Fibroblast of pulmonary artery (primary cell): ENCODE results near the gene KSR2.
"Not testable (repeated sequence)": the region's sequence is repeated elsewhere in the genome, so short reads cannot be mapped to it uniquely, and the experiment has no call there.

Source experiments
- DNase-seq: peaks from one replicate; pipeline ENCODE4 v3.0.0-alpha.2; 2010; ENCODE audit warnings: low read depth
- H3K4me3 ChIP-seq: replicated peaks from 2 replicates; pipeline ENCODE4 v1.5.1; 2011; ENCODE audit warnings: low read depth, mild to moderate bottlenecking, control low read depth, low read length, moderate library complexity
- TF ChIP-seq, protein P1 (sequence below): IDR thresholded peaks from 2 replicates; pipeline ENCODE4 v1.5.1; 2011; ENCODE audit warnings: mild to moderate bottlenecking, control low read depth, low read length, inconsistent platforms; ENCODE audit errors: missing control alignments

KSR2 gene

DNA sequence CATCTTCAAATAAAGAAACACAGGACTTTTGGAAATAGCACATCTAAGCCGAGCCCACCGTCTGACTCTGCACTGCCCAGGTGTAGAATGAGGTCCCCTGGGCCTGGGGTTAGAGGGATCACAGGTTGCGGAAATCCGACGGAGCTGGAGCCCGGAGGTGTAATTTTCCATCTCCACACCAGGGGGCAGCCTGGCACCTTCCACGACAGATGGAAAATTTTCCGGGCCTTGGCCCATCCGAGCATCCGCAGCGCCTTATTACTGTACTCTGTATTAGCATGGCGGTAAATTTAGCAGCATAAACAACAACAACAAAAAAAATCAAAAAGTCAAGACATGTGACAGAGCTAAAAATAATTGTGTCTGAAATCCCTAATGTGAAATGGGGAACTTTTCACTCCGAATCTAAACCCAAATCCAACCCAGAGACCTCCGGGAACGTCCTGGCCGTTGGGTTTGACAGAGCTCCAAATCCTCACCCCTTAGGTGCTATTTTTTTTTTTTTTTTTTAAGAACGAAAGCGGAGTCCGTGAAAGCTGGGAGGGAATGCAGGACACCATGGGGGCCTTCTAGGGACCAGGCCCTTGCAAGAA lies 93.9 kb downstream of the KSR2 start:
- H3K4me3 ChIP-seq, result no peak overlapping the region
- DNase-seq, result peak; percentile 64
- TF ChIP-seq, protein P1, sequence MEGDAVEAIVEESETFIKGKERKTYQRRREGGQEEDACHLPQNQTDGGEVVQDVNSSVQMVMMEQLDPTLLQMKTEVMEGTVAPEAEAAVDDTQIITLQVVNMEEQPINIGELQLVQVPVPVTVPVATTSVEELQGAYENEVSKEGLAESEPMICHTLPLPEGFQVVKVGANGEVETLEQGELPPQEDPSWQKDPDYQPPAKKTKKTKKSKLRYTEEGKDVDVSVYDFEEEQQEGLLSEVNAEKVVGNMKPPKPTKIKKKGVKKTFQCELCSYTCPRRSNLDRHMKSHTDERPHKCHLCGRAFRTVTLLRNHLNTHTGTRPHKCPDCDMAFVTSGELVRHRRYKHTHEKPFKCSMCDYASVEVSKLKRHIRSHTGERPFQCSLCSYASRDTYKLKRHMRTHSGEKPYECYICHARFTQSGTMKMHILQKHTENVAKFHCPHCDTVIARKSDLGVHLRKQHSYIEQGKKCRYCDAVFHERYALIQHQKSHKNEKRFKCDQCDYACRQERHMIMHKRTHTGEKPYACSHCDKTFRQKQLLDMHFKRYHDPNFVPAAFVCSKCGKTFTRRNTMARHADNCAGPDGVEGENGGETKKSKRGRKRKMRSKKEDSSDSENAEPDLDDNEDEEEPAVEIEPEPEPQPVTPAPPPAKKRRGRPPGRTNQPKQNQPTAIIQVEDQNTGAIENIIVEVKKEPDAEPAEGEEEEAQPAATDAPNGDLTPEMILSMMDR, result peak; percentile 85

DNA sequence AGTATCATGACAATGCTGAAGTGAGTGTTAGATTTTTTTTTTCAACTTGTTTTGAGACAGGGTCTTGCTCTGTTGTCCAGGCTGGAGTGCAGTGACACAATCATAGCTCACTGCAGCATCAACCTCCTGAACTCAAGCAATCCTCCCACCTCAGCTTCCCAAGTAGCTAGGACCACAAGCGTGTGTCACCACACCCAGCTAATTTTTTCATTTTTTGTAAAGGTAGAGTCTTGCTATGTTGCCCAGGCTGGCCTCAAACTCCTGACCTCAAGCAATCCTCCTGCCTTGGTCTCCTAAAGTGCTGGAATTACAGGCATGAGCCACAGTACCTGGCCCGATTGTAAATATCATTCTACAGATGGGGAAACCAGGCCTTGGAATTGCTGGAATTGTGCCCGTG lies 94.6 kb downstream of the KSR2 start:
- DNase-seq, H3K4me3 ChIP-seq: not testable (repeated sequence)

DNA sequence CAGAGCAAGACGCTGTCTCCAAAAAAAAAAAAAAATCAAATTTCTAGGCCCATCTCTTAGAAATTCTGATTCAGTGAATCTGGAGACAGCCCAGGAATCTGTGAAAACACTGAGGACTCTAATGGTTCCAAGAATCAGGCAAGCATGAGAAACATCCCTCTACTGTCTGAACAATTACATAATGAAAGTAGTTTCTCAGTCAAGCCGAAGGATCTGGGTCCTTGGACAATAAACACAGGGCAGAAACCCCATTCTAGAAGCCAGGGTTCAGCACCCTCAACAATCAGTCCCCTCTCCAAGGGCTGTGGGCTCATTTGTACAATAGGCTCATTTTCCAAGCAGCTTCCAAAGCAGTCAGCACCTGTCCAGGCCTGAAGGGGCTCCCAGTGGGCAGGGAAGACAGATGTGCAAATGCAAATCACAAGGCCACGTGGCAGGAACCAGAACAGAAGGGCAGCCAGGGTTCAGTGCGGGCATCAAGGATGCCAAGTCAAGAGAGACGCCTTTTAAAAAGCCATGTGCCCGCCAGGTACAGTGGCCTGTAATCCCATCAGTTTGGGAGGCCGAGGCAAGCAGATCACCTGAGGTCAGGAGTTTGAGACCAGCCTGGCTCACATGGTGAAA lies 96.1 kb downstream of the KSR2 start:
- no peak overlapping the region for H3K4me3 ChIP-seq
- DNase-seq, result no peak
- TF ChIP-seq, protein P1, result no peak

DNA sequence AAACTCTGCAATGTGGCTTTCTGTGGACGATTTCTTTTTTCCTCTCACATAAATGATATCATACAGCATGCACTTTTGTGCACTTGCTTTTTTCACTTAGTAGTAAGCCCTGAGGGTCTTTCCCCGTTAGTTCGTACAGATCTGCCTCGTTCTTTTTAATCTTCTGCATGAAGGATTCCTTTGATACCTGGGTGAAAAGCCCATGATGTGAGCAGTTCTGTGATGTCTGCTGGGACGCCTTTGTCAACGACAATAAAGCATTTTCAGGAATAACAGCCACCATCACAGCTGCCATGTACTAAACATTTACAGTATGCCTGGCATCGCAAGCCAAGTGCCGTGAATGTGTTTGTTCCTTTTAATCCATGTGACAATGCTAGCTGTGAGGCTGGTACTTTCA lies 99.2 kb downstream of the KSR2 start:
- DNase-seq, result no peak
- TF ChIP-seq, protein P1, result no peak
- H3K4me3 ChIP-seq, result no peak overlapping the region

DNA sequence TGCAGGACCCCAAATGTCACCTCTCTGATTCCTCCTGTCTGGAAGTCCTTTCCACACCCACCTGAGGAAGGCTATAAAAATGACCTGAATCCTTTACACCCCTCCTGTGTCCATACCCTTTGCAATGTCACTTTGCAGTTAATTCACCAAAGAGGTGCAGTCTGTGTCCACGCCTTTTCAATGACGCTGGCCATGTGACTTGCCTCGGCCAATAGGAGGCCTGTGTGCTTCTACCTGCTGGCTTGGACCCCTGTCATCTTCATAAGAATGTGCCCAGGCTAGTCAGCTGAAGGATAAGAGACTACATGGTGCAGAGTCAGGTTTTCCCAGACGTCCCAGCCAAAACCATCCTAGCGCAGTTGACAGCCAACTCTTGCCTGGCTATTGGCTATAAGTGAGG lies 101.4 kb downstream of the KSR2 start:
- TF ChIP-seq, protein P1, result no peak
- no peak overlapping the region for H3K4me3 ChIP-seq
- DNase-seq, result no peak

DNA sequence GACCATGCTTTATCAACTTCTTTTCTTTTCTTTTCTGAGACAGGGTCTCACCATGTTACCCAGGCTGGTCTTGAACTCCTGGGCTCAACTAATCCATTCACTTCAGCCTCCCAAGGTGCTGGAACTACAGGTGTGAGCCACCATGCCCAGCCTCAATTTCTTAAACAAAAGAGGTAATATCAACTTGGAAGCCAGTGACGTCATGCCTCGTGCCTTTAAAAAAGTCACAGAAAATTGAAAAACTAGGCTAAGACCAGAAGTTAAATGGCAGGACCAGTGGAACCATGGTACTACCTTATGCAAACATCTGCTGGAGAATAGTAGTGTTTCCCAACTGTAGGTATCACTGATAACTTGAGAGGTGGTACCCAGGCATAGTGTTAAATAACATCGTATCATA lies 103.3 kb downstream of the KSR2 start:
- TF ChIP-seq, protein P1, result no peak
- no peak for DNase-seq
- no peak overlapping the region for H3K4me3 ChIP-seq

DNA sequence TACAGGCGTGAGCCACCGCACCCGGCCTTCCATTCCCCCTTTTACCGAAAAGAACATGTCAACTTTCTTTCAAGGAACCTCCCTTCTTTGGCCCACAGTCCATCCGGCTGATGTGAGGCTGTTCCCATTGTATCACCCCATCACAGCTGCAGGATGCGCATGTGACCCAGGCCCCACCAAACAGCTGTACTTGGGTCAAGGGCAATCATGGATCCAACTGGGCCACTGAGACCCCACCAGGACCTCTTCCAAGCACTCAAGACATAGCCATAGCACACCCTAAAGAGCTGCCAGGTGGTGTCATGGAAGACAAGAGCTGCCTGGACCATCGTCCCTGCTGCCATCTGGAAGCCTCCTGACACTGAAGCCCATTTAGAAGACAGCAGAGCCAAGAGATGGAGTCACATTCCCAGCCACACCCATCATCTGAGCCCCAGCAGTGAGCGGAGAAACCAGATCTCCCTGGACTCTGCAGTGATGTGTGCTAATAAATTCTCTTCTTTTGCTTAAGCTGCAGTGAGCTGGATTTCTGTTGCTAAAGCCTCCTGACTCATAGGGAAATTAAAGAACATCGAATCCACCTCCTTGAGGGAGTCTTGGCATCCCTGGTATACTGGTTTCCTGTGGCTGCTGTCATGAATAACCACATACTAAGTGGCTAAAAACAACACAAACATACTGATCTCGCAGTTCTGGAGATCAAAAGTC lies 105.6 kb downstream of the KSR2 start:
- TF ChIP-seq, protein P1, result no peak
- no peak for DNase-seq
- no peak overlapping the region for H3K4me3 ChIP-seq
